Esophagus mucosa (tissue), 1 donor: ENCODE results near the gene TIMP2. TPM values are rescaled to one million over a fixed set of nuclear protein-coding genes. Genes with fewer than 3 reads are reported as not detected.
"Not testable (repeated sequence)": the region's sequence is repeated elsewhere in the genome, so short reads cannot be mapped to it uniquely, and the experiment has no call there.

ENCODE experiments used
- ATAC-seq: fragments of 200-7000 bp; cut with Tn5 transposase; one replicate; pipeline ENCODE4 v1.9.1; 2020
- total RNA-seq: library from RNA; stranded (reverse); gene quantifications from one replicate; pipeline ENCODE4 v1.2.4, GENCODE V29; 2023
- donor health status: DM: yes; HTN: yes; CAD: no.

The TIMP2 gene
- total RNA-seq, 1 donor from 2014 or later, result 16.1 TPM

GRCh38 chr17:78904371-78904770, 20.8 kb downstream of the TIMP2 start:
- no peak for ATAC-seq

GRCh38 chr17:78903101-78903779, 21.9 kb downstream of the TIMP2 start, which contains the start of gene CEP295NL:
Gene CEP295NL (minus strand): TSS chr17:78903201. CDS start chr17:78901828, 1,373 bp downstream.
- no peak for ATAC-seq

- not testable (repeated sequence) for ATAC-seq
Observed at GRCh38 chr17:78902231-78902630, 23.0 kb downstream of the TIMP2 start.

GRCh38 chr17:78901806-78902205, 23.4 kb downstream of the TIMP2 start:
- ATAC-seq, result no peak

- no peak for ATAC-seq
Observed at GRCh38 chr17:78900816-78901215, 24.4 kb downstream of the TIMP2 start.

GRCh38 chr17:78899361-78900260, 25.6 kb downstream of the TIMP2 start:
- peak; percentile 21 for ATAC-seq

- no peak for ATAC-seq
Observed at GRCh38 chr17:78898947-78899346, 26.2 kb downstream of the TIMP2 start.

GRCh38 chr17:78898075-78898836, 26.9 kb downstream of the TIMP2 start:
- ATAC-seq, result no peak

- ATAC-seq, result no peak
Observed at GRCh38 chr17:78897664-78898047, 27.5 kb downstream of the TIMP2 start.

GRCh38 chr17:78896834-78897663, 28.1 kb downstream of the TIMP2 start:
- ATAC-seq, result no peak

GRCh38 chr17:78896091-78896833, 28.9 kb downstream of the TIMP2 start:
- no peak for ATAC-seq

GRCh38 chr17:78895322-78895721, 29.9 kb downstream of the TIMP2 start:
- no peak for ATAC-seq

GRCh38 chr17:78893684-78894083, 31.5 kb downstream of the TIMP2 start:
- no peak for ATAC-seq

GRCh38 chr17:78892936-78893379, 32.2 kb downstream of the TIMP2 start:
- peak; percentile 21 for ATAC-seq

- no peak for ATAC-seq
Observed at GRCh38 chr17:78892520-78892919, 32.7 kb downstream of the TIMP2 start.

GRCh38 chr17:78892062-78892456, 33.1 kb downstream of the TIMP2 start:
- ATAC-seq, result no peak

- no peak for ATAC-seq
Observed at GRCh38 chr17:78891406-78892061, 33.7 kb downstream of the TIMP2 start.

GRCh38 chr17:78890498-78890897, 34.7 kb downstream of the TIMP2 start:
- peak; percentile 19 for ATAC-seq

- ATAC-seq, result not testable (repeated sequence)
Observed at GRCh38 chr17:78890096-78890495, 35.1 kb downstream of the TIMP2 start.

GRCh38 chr17:78889531-78889930, 35.7 kb downstream of the TIMP2 start:
- ATAC-seq, result no peak
